BLaER1 treated with 17β-estradiol and CSF1 and Interleukin-3, amounts not matched to agents 10 nM and 100 nM (cell line): ENCODE measurements around the gene CTSO.

Experiments
- H3K27ac ChIP-seq, 11 experiments: shearing (Covaris generic); formaldehyde crosslinking; 2 replicates each; pipeline ENCODE4 v1.8.1; 2022
- H3K27me3 ChIP-seq, 11 experiments: shearing (Covaris generic); formaldehyde crosslinking; 2 replicates each; pipeline ENCODE4 v1.8.1; 2022
- H3K36me3 ChIP-seq, 11 experiments: shearing (Covaris generic); formaldehyde crosslinking; 2 replicates each; pipeline ENCODE4 v1.8.1; 2022
- H3K4me1 ChIP-seq, 10 experiments: shearing (Covaris generic); formaldehyde crosslinking; 2 replicates each; pipeline ENCODE4 v1.8.1; 2022
- H3K4me2 ChIP-seq, 11 experiments: shearing (Covaris generic); formaldehyde crosslinking; 2 replicates each; pipeline ENCODE4 v1.8.1; 2022
- H3K4me3 ChIP-seq, 10 experiments: shearing (Covaris generic); formaldehyde crosslinking; 2 replicates each; pipeline ENCODE4 v1.8.1; 2022
- H3K9ac ChIP-seq, 11 experiments: shearing (Covaris generic); formaldehyde crosslinking; 2 replicates each; pipeline ENCODE4 v1.8.1; 2022
- H3K9me3 ChIP-seq, 11 experiments: shearing (Covaris generic); formaldehyde crosslinking; replicated peaks in 1 of 11; 2 replicates each; pipeline ENCODE4 v1.8.1; 2022
- H4K20me1 ChIP-seq, 11 experiments: shearing (Covaris generic); formaldehyde crosslinking; 2 replicates each; pipeline ENCODE4 v1.8.1; 2022
- Cebpa-rat ChIP-seq, 11 experiments: shearing (Covaris generic); IDR thresholded peaks; 2 replicates each; pipeline ENCODE4 v1.8.1; 2022

The CTSO gene, protein sequence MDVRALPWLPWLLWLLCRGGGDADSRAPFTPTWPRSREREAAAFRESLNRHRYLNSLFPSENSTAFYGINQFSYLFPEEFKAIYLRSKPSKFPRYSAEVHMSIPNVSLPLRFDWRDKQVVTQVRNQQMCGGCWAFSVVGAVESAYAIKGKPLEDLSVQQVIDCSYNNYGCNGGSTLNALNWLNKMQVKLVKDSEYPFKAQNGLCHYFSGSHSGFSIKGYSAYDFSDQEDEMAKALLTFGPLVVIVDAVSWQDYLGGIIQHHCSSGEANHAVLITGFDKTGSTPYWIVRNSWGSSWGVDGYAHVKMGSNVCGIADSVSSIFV

DNA sequence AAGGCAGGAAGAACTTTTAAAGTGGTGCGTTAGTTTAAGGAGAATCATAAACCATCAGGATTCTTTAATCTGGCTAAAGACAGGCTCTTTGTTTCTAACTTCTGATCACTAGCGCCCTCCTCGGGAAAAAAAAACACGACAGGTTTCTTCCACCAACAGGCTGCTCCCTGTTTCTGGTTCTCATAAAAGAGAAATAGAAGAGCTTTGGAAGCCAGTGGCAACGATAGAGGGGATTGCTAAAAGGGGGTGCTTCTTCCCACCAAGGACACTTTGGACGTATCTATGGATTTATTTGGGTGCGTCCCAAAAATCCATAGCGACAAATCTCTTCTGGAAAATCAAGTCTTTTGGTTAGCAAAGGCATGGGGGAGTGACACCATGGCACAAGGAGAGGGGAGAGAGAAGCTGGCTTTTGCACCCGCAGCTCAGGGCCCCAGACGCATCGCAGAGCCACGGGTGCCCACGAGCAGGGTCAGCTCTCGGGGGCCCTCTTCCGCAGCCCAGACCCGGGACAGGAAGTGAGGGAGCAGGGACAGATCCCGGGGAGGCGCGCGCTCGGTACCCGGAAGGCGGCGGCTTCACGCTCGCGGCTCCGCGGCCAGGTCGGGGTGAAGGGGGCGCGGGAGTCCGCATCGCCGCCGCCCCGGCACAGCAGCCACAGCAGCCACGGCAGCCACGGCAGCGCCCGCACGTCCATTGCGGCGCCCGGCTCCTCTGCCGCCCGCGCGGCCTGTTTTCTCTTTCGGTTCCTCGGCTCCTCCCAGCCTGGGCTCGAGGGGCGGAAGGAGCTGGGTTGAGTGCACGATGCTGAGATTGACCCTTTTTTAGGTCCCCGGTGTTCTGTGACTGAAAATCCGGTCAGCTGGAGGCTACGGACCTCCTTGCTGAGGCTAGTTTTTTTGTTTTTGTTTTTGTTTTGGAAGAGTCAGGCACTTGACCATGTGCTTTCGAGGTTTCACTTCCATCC is at the start of gene CTSO:
Gene CTSO, minus strand, starts transcription at position 716 of the 967 bp plus-strand sequence. Its CDS starts 19 bp downstream, at position 697.
- Histone ChIP-seq H3K9me3 (0 out of 22 replicates have a peak, but pooled peaks cover 0 to 4% (median 0%) of the 10 kb centered on the region in 11 experiments), H3K4me2 (peak within 1 kb of the TSS; percentile 67 to 77 (median 72)), H4K20me1 (no peaks in the 10 kb centered on the region), H3K27ac (peak within 1 kb of the TSS; percentile 97 to 99 (median 98)), H3K4me3 (peak within 1 kb of the TSS; percentile 68 to 79 (median 74)), H3K27me3 (no peaks in the 10 kb centered on the region), H3K4me1 (peaks cover 6 to 19% (median 11%) of the 10 kb centered on the region in 10 experiments; a peak in 16 of 20 replicates), H3K36me3 (no peaks in the 10 kb centered on the region), H3K9ac (peak within 1 kb of the TSS; percentile 95 to 99 (median 97))
- no peak for TF ChIP-seq Cebpa-rat (IDR thresholded peaks at IDR 0.05)

DNA sequence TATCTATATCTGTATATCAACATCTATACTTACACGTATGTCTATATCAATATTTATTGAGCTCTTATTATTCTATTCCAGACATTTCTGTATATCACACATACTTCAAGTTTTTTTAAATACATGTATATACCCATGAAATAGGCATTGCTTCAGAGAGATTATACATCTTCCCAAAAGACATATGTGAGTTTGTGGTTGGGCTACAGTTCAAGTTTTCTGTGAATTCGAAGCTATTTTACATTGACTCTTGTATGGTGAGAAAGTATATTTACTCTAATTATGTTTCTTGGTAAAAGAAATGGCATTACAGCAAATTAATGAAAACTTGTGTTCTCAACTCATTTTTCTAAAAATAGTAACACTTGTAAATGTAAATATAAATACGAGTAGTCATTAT is 46.8 kb upstream of the CTSO start:
- no peak overlapping the region for H3K4me2 ChIP-seq
- TF ChIP-seq Cebpa-rat (IDR thresholded peaks at IDR 0.05) = no peak

DNA sequence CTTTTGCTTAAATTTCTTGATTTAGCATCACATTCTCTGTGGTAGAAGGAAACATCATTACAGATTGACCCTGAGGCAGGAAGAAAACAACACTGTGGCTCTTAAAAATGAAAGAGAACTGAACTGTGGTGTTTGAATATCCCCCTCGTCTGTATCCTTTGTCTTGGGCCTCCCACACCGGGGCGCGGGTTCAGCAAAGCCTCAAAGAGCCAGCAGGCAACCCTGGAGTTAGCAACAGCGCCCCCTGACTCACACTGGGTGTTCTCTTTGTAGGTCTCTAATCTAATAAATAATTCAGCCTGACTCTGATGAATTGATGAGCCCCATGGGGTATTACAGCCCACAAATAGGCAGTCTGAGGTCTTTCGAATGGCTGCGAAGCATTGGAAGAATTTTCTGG is 46.1 kb upstream of the CTSO start:
- Histone ChIP-seq H3K9ac (no peak overlapping the region), H3K4me1 (no peaks in the 10 kb centered on the region), H4K20me1 (no peaks in the 10 kb centered on the region), H3K36me3 (no peaks in the 10 kb centered on the region), H3K27ac (no peak overlapping the region), H3K27me3 (no peaks in the 10 kb centered on the region), H3K9me3 (peaks cover 0 to 12% (median 9%) of the 10 kb centered on the region in 11 experiments; a peak in 8 of 22 replicates), H3K4me2 (no peak overlapping the region), H3K4me3 (no peak overlapping the region)
- no peak for TF ChIP-seq Cebpa-rat (IDR thresholded peaks at IDR 0.05)

More for the DNA sequence above, 46.8 kb upstream of the CTSO start:
- H3K4me1 ChIP-seq = no peaks in the 10 kb centered on the region
- H3K4me3 ChIP-seq = no peak overlapping the region
- H3K9ac ChIP-seq = no peak overlapping the region
- H3K36me3 ChIP-seq = no peaks in the 10 kb centered on the region
- H3K27me3 ChIP-seq = no peaks in the 10 kb centered on the region
- H4K20me1 ChIP-seq = no peaks in the 10 kb centered on the region
- H3K9me3 ChIP-seq = peaks cover 0 to 12% (median 9%) of the 10 kb centered on the region in 11 experiments; a peak in 8 of 22 replicates
- no peak overlapping the region for H3K27ac ChIP-seq

DNA sequence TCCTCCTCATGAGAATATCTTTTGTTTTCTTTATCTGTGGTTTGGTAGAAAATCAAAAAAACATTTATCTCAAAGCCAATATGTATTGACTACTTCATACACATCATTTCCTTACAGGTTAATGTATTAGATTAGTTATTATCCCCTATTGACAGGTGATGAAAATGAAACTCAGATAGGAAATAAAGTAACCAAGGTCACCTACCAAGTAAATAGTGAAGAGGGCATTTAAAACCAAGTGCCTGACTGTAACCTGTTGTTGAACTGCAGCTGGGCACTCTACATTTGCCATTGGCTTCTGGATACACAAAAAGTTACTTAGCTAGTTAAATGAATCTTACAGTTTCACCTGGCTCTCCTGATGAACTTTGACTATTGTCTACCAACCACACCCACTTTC is 41.4 kb upstream of the CTSO start:
- no peaks in the 10 kb centered on the region for H3K27me3 ChIP-seq
- H3K4me1 ChIP-seq = no peaks in the 10 kb centered on the region
- no peak overlapping the region for H3K27ac ChIP-seq
- no peaks in the 10 kb centered on the region for H4K20me1 ChIP-seq
- H3K36me3 ChIP-seq = no peaks in the 10 kb centered on the region
- H3K9me3 ChIP-seq = no peaks in the 10 kb centered on the region; a peak in 1 of 22 replicates
- no peak overlapping the region for H3K4me2 ChIP-seq
- H3K4me3 ChIP-seq = no peak overlapping the region
- TF ChIP-seq Cebpa-rat (IDR thresholded peaks at IDR 0.05) = no peak
- H3K9ac ChIP-seq = no peak overlapping the region

DNA sequence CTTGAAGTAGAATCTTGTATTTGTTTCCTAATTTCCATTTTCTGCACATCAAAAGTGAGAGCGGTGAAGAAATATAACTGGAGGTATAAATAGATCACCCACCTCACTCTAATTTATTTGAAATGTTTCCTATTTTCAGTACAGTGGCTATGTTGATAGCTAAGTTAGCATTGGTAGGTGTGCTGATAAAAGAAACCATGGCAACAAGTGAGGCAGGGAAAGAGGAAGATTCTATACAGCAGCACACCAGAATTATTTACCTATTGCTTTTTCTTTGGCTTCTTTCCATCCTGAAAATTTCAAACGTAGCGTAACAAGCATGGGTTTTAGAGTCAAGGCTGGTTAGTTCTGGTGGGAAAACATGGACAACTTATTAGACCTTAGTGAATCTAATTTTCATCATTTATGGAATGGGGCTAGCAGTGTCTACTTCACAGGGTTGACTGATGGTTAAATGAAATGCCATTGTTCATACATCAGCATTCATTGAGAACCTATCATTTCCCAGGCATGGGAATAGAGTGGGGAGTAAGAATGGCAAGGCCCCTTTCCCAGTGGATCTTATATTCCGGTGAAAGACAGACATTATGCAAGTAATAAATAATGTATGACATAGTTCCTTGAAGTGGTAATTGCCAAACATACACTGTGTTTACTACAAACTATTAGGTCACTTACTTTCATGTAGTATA is 30.6 kb upstream of the CTSO start:
- no peaks in the 10 kb centered on the region for H3K27me3 ChIP-seq
- H3K9ac ChIP-seq = no peak overlapping the region
- H3K4me1 ChIP-seq = no peaks in the 10 kb centered on the region
- no peaks in the 10 kb centered on the region for H4K20me1 ChIP-seq
- no peak overlapping the region for H3K4me3 ChIP-seq
- H3K4me2 ChIP-seq = no peak overlapping the region
- no peak for TF ChIP-seq Cebpa-rat (IDR thresholded peaks at IDR 0.05)
- H3K27ac ChIP-seq = no peak overlapping the region
- no peaks in the 10 kb centered on the region for H3K9me3 ChIP-seq
- H3K36me3 ChIP-seq = no peaks in the 10 kb centered on the region

DNA sequence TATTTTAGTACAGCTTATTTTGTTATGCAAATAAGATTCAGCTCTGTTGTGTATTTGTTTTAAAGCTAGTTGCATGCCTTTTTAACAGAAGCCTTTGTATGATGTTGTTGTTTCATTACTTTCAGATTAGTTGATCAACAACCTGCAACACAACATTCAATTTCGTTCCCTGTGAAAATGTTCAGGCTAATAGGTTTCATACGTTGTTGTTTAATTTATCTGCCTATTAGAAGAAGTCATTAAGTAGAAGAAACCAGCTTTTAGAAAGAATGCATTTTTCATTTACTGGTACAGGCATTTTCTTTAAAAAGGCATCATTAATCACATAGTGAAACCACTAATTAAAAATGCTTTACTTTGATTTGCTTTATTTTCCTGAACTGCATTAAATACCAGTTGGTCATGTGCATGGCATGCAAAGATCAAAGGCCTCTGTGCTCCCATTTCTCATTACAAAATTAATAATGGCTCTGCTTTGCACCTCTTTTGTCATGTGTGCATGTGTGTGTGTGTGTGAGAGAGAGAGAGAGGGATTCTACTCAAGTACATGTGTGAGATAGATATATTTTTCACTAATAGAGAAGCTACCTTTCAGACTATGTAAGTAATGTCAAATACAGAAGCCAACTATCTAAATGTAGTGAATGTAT is 29.2 kb upstream of the CTSO start:
- Histone ChIP-seq H3K27ac (no peak overlapping the region; a peak in 1 of 22 replicates), H3K9me3 (peaks cover 0 to 3% (median 0%) of the 10 kb centered on the region in 11 experiments; a peak in 1 of 22 replicates), H4K20me1 (no peaks in the 10 kb centered on the region), H3K4me2 (no peak overlapping the region), H3K4me3 (no peak overlapping the region), H3K4me1 (no peaks in the 10 kb centered on the region), H3K27me3 (no peaks in the 10 kb centered on the region), H3K9ac (no peak overlapping the region), H3K36me3 (no peaks in the 10 kb centered on the region)
- no peak for TF ChIP-seq Cebpa-rat (IDR thresholded peaks at IDR 0.05)

DNA sequence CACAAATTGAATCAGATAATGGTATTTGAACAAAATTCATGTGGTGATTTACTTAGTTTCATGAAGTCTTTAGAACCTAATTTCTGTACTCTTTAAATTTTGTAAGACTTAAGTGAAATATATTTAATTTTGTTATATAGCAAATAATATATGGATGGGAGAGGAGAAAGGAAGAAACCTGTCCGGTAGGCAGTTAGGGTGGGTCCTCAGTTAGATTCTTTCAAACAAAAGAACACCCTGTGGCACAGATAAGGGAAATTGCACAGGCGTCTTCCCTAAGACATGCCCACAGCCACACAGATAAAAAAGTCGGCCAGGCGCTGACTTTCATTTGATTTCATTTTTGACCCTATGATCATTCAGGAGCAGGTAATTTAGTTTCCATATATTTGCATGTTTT is 25.1 kb upstream of the CTSO start:
- Histone ChIP-seq H3K4me1 (no peaks in the 10 kb centered on the region), H3K36me3 (no peaks in the 10 kb centered on the region), H3K27me3 (no peaks in the 10 kb centered on the region), H3K9ac (no peak overlapping the region), H3K4me3 (no peak overlapping the region), H3K9me3 (peaks cover 0 to 3% (median 0%) of the 10 kb centered on the region in 11 experiments; a peak in 1 of 22 replicates), H3K4me2 (no peak overlapping the region), H4K20me1 (no peaks in the 10 kb centered on the region), H3K27ac (no peak overlapping the region)
- TF ChIP-seq Cebpa-rat (IDR thresholded peaks at IDR 0.05) = no peak

DNA sequence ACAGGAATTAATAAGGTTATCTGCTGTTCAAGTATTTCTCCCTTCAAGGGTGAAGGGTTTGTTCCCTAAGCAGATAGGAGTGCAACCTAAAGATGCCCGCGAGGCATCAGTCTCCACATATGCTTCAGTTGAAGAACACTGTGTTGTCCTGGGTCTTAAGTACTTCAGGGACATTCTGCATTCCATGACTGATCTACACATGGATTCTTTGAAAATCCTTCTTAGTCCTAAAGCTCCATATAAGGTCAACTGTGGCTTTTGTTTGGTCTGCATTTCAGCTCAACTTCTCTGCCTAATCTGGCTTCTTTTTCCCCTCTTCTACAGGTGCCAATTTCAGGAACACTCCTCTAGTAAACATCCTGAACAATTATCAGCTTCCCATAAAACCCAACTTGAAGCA is 21.8 kb upstream of the CTSO start:
- no peak overlapping the region for H3K27ac ChIP-seq
- TF ChIP-seq Cebpa-rat (IDR thresholded peaks at IDR 0.05) = no peak
- H3K9me3 ChIP-seq = peaks cover 0 to 3% (median 0%) of the 10 kb centered on the region in 11 experiments; a peak in 1 of 22 replicates
- H3K4me3 ChIP-seq = no peak overlapping the region
- no peak overlapping the region for H3K4me2 ChIP-seq
- H3K4me1 ChIP-seq = peaks cover 0 to 4% (median 0%) of the 10 kb centered on the region in 10 experiments; a peak in 3 of 20 replicates
- H3K36me3 ChIP-seq = no peaks in the 10 kb centered on the region
- H4K20me1 ChIP-seq = no peaks in the 10 kb centered on the region
- no peaks in the 10 kb centered on the region for H3K27me3 ChIP-seq
- no peak overlapping the region for H3K9ac ChIP-seq
